Endothelial cell of umbilical vein (primary cell): ENCODE results near the gene OPRL1. TPM values are rescaled to one million over a fixed set of nuclear protein-coding genes. Genes with fewer than 3 reads are reported as not detected.

Source experiments
- BruUV-seq: library from RNA; stranded (reverse); fragments of 400-500 nt; replicated peaks from 2 replicates; lab custom pipeline; 2021; lab: Mats Ljungman, UMichigan
- CTCF ChIA-PET: fragments of 300-600, 350-600 bp; sonication (Branson Sonifier 250); formaldehyde crosslinking; loops from one replicate; lab custom pipeline; 2021; ENCODE audit warnings: antibody characterized with exemption, inconsistent platforms; lab: Charles Lee
- POLR2A ChIA-PET: fragments of 300-600, 350-600 bp; sonication (Branson Sonifier 250); formaldehyde crosslinking; loops from one replicate; lab custom pipeline; 2021; ENCODE audit warnings: antibody characterized with exemption, inconsistent platforms; lab: Charles Lee
- DNase-seq: peaks from one replicate; pipeline ENCODE4 v3.0.0-alpha.2; 2011; ENCODE audit warnings: low read depth, low spot score
- FAIRE-seq: peaks from 2 replicates; lab custom pipeline; 2011; peaks lifted over from hg19 to GRCh38; lab: Jason Lieb, UNC
- H2AFZ ChIP-seq: 2 replicates; pipeline ENCODE4 v1.6.0; 2012; ENCODE audit warnings: low read depth, low read length, control low read depth, inconsistent platforms
- H3K27ac ChIP-seq: 2 replicates; pipeline ENCODE4 v1.5.1; 2011; ENCODE audit warnings: low read depth, mild to moderate bottlenecking, control low read depth, low read length, moderate library complexity; ENCODE audit not compliant: insufficient read depth
- H3K27me3 ChIP-seq, 2 experiments: 2 replicates each; pipeline versions ENCODE4 v1.6.0 to v1.6.1; 2011; ENCODE audit warnings: low read length in 2 of 2, mixed read lengths in 1 of 2; ENCODE audit not compliant: control insufficient read depth in 2 of 2, insufficient read depth in 2 of 2
- H3K36me3 ChIP-seq, 2 experiments: 2 replicates in 1 of 2; 3 replicates in 1 of 2; pipeline ENCODE4 v1.5.1; 2011; ENCODE audit warnings: low read length in 2 of 2, mild to moderate bottlenecking in 1 of 2, moderate library complexity in 1 of 2; ENCODE audit not compliant: control insufficient read depth in 2 of 2, insufficient read depth in 2 of 2; ENCODE audit errors: extremely low read depth in 1 of 2
- H3K4me1 ChIP-seq: 3 replicates; pipeline ENCODE4 v1.5.1; 2011; ENCODE audit warnings: mild to moderate bottlenecking, low read length; ENCODE audit not compliant: control insufficient read depth, insufficient read depth; ENCODE audit errors: extremely low read depth
- H3K4me2 ChIP-seq: 2 replicates; pipeline ENCODE4 v1.6.1; 2011; ENCODE audit warnings: low read length, control low read depth, mixed read lengths; ENCODE audit not compliant: insufficient read depth
- H3K4me3 ChIP-seq, 3 experiments: fragments of 200-600 bp in 1 of 3; sonication (generic), shearing (Covaris generic) in 1 of 3; replicated peaks in 1 of 3; 2 replicates each; pipeline ENCODE4 v1.5.1; 2011 to 2016; ENCODE audit warnings: control low read depth in 3 of 3, low read length in 3 of 3, mild to moderate bottlenecking in 2 of 3, inconsistent platforms in 1 of 3, low read depth in 1 of 3, moderate library complexity in 1 of 3; ENCODE audit not compliant: insufficient read depth in 1 of 3
- H3K79me2 ChIP-seq: 2 replicates; pipeline ENCODE4 v1.6.0; 2012; ENCODE audit warnings: low read length, inconsistent platforms; ENCODE audit not compliant: control insufficient read depth, insufficient read depth
- H3K9ac ChIP-seq: replicated peaks from 2 replicates; pipeline ENCODE3; 2011; ENCODE audit warnings: low read length, control low read depth; ENCODE audit not compliant: insufficient read depth; ENCODE audit errors: extremely low read depth
- H3K9me1 ChIP-seq: replicated peaks from 3 replicates; pipeline ENCODE4 v1.6.0; 2011; ENCODE audit warnings: mild to moderate bottlenecking, low read length; ENCODE audit not compliant: control insufficient read depth, insufficient read depth; ENCODE audit errors: extremely low read depth
- H3K9me3 ChIP-seq: replicated peaks from 2 replicates; pipeline ENCODE4 v1.5.1; 2012; ENCODE audit warnings: low read length, inconsistent platforms; ENCODE audit not compliant: control insufficient read depth, insufficient read depth
- H4K20me1 ChIP-seq: replicated peaks from 2 replicates; pipeline ENCODE3; 2011; ENCODE audit warnings: mild to moderate bottlenecking, low read length; ENCODE audit not compliant: control insufficient read depth, insufficient read depth; ENCODE audit errors: extremely low read depth
- GATA2 ChIP-seq: IDR thresholded peaks from 2 replicates; pipeline ENCODE4 v1.7.0; 2011; ENCODE audit warnings: low read depth, mild to moderate bottlenecking, moderate library complexity, mixed read lengths, low read length; ENCODE audit not compliant: insufficient read length, insufficient read depth
- JUN ChIP-seq: IDR thresholded peaks from 2 replicates; pipeline ENCODE4 v1.6.1; 2011; ENCODE audit warnings: borderline replicate concordance, low read depth; ENCODE audit not compliant: insufficient read length, insufficient read depth
- POLR2A ChIP-seq: IDR thresholded peaks from 2 replicates; pipeline ENCODE4 v1.6.1; 2012; ENCODE audit warnings: low read depth, mild to moderate bottlenecking, control low read depth, low read length
- POLR2AphosphoS5 ChIP-seq: IDR thresholded peaks from 2 replicates; pipeline ENCODE4 v1.6.1; 2012; ENCODE audit warnings: low read depth, mild to moderate bottlenecking, control low read depth, low read length, moderate library complexity; ENCODE audit not compliant: insufficient read depth
- dilution Hi-C: fragments of 300-500 bp; cut with MboI; formaldehyde crosslinking; loops from one replicate; pipeline ENCODE4 v1.15.0; 2019; ENCODE audit warnings: low sequenced_read_pairs; ENCODE audit not compliant: extremely low pct_ligation_motif_present
- intact Hi-C: fragments of 100-400 bp; cut with micrococcal nuclease; formaldehyde crosslinking; loops from one replicate; pipeline ENCODE4 v1.10.0; 2022
- polyA plus RNA-seq, 4 experiments: library from polyadenylated mRNA; depleted of rRNA in 3 of 4; stranded (reverse) in 3 of 4; unstranded in 1 of 4; fragments of >200 nt; gene quantifications; 2 replicates each; pipeline versions ENCODE4 v1.2.1 to v1.2.3, GENCODE V29; 2011 to 2012; ENCODE audit warnings: missing spikeins in 1 of 4
- total RNA-seq: library from RNA; stranded (reverse); gene quantifications from 2 replicates; pipeline ENCODE4 v1.2.3, GENCODE V29; 2021
- TF ChIP-seq, protein P1 (sequence below): IDR thresholded peaks from 2 replicates; pipeline ENCODE4 v1.6.1; 2011; ENCODE audit not compliant: insufficient read depth, insufficient read length
- TF ChIP-seq, protein P2 (sequence below), 2 donors: IDR thresholded peaks; 1 replicate in 1 of 2; 2 replicates in 1 of 2; pipeline ENCODE4 v1.5.1; 2011; ENCODE audit warnings: low read length in 2 of 2, mild to moderate bottlenecking in 2 of 2, moderate library complexity in 2 of 2, control low read depth in 1 of 2, inconsistent platforms in 1 of 2, low read depth in 1 of 2; ENCODE audit not compliant: insufficient read depth in 1 of 2; ENCODE audit errors: extremely low read depth in 1 of 2

The OPRL1 gene
- total and polyA plus RNA-seq, 2 donors (not counting 3 experiments of a cell fraction or from before 2014, with no cell fraction given): 1.9 to 2.0 TPM

DNA sequence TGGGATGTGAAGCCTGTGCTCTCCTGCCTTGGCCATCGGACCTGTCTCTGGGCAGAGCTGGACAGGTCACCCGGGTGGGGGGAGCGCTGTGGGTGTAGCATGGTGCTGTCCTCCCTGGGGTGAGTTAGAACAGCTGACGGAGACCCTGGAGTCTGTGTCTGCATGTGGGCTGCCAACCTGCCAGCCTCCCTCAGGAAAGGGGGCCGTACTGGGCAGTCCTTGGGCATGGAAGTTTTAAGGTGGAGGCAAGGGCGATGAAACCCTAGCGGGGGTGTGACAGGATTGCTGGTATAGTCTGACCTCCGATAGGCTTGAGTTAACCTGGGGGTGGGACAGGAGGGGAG, 32.9 kb upstream of the OPRL1 start:
- FAIRE-seq (no peak), DNase-seq (peak; percentile 28)
- dilution Hi-C loops (no loop called here), intact Hi-C loops (loop anchor here (1.0 kb wide), 1 partner anchor 8 kb away; no protein-coding TSS in a partner anchor)
- POLR2A ChIA-PET: interaction anchor here (1.3 kb wide), 1 partner anchor 10 kb away, joined by 4 read pairs; no protein-coding TSS in a partner anchor
- Histone ChIP-seq H3K4me3 (peak overlapping the region; percentile 76 to 88 (median 88)), H3K79me2 (peaks cover 20% of the 10 kb centered on the region), H3K4me1 (peaks cover 62% of the 10 kb centered on the region), H3K9me1 (no peaks in the 10 kb centered on the region), H3K9me3 (no peaks in the 10 kb centered on the region), H2AFZ (no peak overlapping the region), H3K4me2 (peak overlapping the region; percentile 76), H3K27ac (no peak overlapping the region), H3K9ac (peak overlapping the region; percentile 54), H3K36me3 (peaks cover 9 to 13% of the 10 kb centered on the region in 2 experiments), H3K27me3 (no peaks in the 10 kb centered on the region), H4K20me1 (peaks cover 3% of the 10 kb centered on the region)
- TF ChIP-seq POLR2AphosphoS5 (no peak), POLR2A (peak; percentile 63)
- BruUV-seq: no TSS peak
- CTCF ChIA-PET: interaction anchor here (0.8 to 1.6 kb wide), 4 partner anchors 8 to 14 kb away, joined by 3 to 16 read pairs (median 4); no protein-coding TSS in a partner anchor

DNA sequence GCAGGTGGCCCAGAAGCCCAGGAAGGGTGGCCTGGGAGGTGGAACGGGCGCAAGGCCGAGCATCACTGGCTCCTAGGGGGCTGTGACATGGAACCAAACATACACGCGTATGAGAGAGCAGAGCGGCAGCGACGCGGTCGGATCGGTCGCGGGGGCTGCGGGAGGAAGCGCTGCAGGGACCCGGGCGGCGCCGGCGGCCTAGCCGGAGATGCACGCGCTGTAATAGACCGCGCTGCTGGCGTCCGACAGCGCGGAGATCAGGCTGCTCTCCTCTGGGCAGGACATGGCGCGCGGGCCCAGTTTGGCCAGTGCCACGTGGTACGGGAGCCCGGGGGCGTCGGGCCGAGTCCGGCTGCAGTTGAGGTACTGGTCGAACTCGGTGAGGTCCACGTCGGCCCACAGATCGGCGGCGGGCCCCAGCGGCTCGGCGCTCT, 31.9 kb upstream of the OPRL1 start:
- ChIA-PET CTCF (interaction anchor here (1.3 to 15.2 kb wide), 3 partner anchors 9 kb away, joined by 5 to 412 read pairs (median 16); partner anchors contain the start of gene C20orf204), POLR2A (interaction anchor here (2.2 kb wide), 1 partner anchor 9 kb away, joined by 8 read pairs; no protein-coding TSS in a partner anchor)
- peak overlapping the region; percentile 76 for H3K4me2 ChIP-seq
- peaks cover 3% of the 10 kb centered on the region for H4K20me1 ChIP-seq
- peaks cover 9 to 13% of the 10 kb centered on the region in 2 experiments for H3K36me3 ChIP-seq
- TF ChIP-seq POLR2A (no peak), JUN (no peak), POLR2AphosphoS5 (peak; percentile 43), GATA2 (no peak)
- TF ChIP-seq, protein P1, sequence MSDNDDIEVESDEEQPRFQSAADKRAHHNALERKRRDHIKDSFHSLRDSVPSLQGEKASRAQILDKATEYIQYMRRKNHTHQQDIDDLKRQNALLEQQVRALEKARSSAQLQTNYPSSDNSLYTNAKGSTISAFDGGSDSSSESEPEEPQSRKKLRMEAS: no peak
- TF ChIP-seq, protein P2, sequence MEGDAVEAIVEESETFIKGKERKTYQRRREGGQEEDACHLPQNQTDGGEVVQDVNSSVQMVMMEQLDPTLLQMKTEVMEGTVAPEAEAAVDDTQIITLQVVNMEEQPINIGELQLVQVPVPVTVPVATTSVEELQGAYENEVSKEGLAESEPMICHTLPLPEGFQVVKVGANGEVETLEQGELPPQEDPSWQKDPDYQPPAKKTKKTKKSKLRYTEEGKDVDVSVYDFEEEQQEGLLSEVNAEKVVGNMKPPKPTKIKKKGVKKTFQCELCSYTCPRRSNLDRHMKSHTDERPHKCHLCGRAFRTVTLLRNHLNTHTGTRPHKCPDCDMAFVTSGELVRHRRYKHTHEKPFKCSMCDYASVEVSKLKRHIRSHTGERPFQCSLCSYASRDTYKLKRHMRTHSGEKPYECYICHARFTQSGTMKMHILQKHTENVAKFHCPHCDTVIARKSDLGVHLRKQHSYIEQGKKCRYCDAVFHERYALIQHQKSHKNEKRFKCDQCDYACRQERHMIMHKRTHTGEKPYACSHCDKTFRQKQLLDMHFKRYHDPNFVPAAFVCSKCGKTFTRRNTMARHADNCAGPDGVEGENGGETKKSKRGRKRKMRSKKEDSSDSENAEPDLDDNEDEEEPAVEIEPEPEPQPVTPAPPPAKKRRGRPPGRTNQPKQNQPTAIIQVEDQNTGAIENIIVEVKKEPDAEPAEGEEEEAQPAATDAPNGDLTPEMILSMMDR (IDR thresholded peaks at IDR 0.05; ENCODE audit: extremely low read depth in 1 of 2, insufficient read depth in 1 of 2, low read depth in 1 of 2, low read length in 2 of 2): no peak
- no peaks in the 10 kb centered on the region for H3K27me3 ChIP-seq
- H3K9ac ChIP-seq: peak overlapping the region; percentile 54
- H3K4me3 ChIP-seq: peak overlapping the region; percentile 76 to 88 (median 88)
- H3K9me1 ChIP-seq: no peaks in the 10 kb centered on the region
- FAIRE-seq: peak; percentile 50
- peaks cover 20% of the 10 kb centered on the region for H3K79me2 ChIP-seq
- H3K9me3 ChIP-seq: no peaks in the 10 kb centered on the region
- TSS peak; percentile 54 for BruUV-seq
- peak; percentile 21 for DNase-seq
- dilution Hi-C loops (no loop called here), intact Hi-C loops (loop anchor here (1.0 kb wide), 1 partner anchor 9 kb away; no protein-coding TSS in a partner anchor)
- H3K27ac ChIP-seq: peak overlapping the region; percentile 1
- peaks cover 67% of the 10 kb centered on the region for H3K4me1 ChIP-seq
- H2AFZ ChIP-seq: no peak overlapping the region
